Colonic mucosa (tissue), 4 donors: Measurements from ENCODE around the gene UBE2D3. TPM values are rescaled to one million over a fixed set of nuclear protein-coding genes. Genes with fewer than 3 reads are reported as not detected.

Experiments
- DNase-seq: peaks from one replicate; pipeline ENCODE4 v3.0.0-alpha.2; 2020
- H3K27ac ChIP-seq: fragments of 200-600 bp; one replicate; pipeline ENCODE4 v1.8.0; 2021
- H3K27me3 ChIP-seq: fragments of 200-600 bp; one replicate; pipeline ENCODE4 v1.8.0; 2021
- H3K36me3 ChIP-seq: fragments of 200-600 bp; one replicate; pipeline ENCODE4 v1.8.0; 2021
- H3K4me1 ChIP-seq: fragments of 200-600 bp; one replicate; pipeline ENCODE4 v1.8.0; 2021; ENCODE audit warnings: mild to moderate bottlenecking
- H3K4me3 ChIP-seq: fragments of 200-600 bp; one replicate; pipeline ENCODE4 v1.8.0; 2021
- H3K9ac ChIP-seq, 2 donors: one replicate each; pipeline ENCODE4 v1.7.0; 2013; ENCODE audit warnings: control low read depth in 2 of 2, low read depth in 2 of 2, low read length in 2 of 2
- H3K9me3 ChIP-seq: fragments of 200-600 bp; one replicate; pipeline ENCODE4 v1.8.0; 2021
- intact Hi-C: fragments of 100-400 bp; cut with DNase I; formaldehyde crosslinking; loops from one replicate; pipeline ENCODE4 v1.14.1; 2022
- total RNA-seq, 2 donors: library from RNA; stranded (reverse); fragmentation: NEBNext Ultra II Directional in 1 of 2; extraction: Animal tissue kit (Norgen Biotek cat#: 25700) in 1 of 2; gene quantifications; one replicate each; pipeline ENCODE4 v1.2.1, GENCODE V29; 2021
- TF ChIP-seq, protein P1 (sequence below): fragments of 200-600 bp; IDR thresholded peaks from one replicate; pipeline ENCODE4 v1.8.0; 2022; ENCODE audit warnings: antibody characterized with exemption, mild to moderate bottlenecking
- donor health status: healthy.
- donor health status: DM: no; HTN: no; CAD: no.
- donor health status: DM: no; HTN: no; CAD: no.

UBE2D3 gene
- total RNA-seq = 100 to 1,000 TPM; 290 to 346 TPM

DNA sequence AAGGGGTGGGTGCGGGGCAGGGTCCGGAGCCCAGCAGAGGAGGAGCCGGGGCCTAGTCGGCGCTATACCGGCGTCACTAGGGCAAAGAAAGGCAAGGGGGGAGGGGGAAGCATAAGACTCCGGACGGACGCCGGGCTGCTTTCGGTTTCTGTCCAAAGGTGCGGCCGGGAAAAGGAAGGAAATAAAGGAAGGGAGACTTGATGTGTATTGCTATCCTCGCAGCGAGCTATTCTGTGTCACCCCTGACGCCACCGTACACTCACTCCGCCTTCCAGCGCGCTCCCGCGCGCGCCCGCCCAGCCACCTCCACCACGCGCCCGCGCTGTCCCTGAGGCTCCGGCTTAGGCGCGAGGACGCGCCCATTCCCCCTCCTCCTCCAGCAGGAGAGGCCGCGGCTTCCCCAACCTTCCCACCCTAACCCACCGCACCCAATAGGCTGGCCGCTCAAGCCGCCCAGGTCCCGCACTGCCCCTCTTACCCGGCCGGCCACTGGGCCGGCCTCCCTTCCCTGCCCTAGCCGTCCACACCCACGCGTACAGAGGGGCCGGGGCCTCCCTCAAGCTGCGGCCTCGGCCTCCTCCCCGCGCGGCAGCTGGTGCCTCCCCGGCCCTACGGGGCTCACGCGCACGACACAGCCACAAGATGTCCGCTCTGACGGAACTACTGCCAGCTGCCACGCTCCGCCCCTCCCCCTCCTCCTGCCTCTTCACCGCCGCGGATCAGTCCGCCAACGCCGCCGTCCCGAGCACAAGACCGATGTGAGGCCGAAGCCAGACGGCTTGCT, at the start of gene UBE2D3:
Gene UBE2D3 (minus strand): TSS at position 662 of the 784 bp plus-strand sequence. CDS start 1,043 bp downstream, outside the sequence.
- intact Hi-C loops = loop anchor here (5.0 to 10.0 kb wide), 2 partner anchors 40 to 392 kb away; partner anchors contain the start of gene CISD2

DNA sequence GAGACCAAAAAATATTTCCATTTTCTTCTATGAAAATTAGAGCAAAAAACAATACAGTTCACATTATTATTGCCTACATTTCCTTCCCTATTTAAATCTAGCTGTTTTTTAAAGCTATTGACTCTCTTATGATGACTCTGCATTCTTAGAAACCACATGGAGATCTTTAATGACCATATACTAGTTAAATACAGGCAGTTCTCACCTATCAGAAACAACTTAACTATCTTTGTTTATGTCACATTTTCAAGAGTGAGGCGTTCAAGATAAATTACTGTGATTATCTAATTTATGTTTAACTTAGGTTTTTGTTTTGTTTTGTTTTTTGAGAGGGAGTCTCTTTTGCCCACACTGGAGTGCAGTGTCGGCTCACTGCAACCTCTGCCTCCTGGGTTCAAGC, 44.4 kb upstream of the UBE2D3 start:
- no peaks in the 10 kb centered on the region for H3K27me3 ChIP-seq
- DNase-seq = no peak
- intact Hi-C loops = no loop called here
- H3K36me3 ChIP-seq = no peaks in the 10 kb centered on the region
- H3K9me3 ChIP-seq = no peaks in the 10 kb centered on the region
- H3K27ac ChIP-seq = no peak overlapping the region
- no peaks in the 10 kb centered on the region for H3K4me1 ChIP-seq
- TF ChIP-seq, protein P1, sequence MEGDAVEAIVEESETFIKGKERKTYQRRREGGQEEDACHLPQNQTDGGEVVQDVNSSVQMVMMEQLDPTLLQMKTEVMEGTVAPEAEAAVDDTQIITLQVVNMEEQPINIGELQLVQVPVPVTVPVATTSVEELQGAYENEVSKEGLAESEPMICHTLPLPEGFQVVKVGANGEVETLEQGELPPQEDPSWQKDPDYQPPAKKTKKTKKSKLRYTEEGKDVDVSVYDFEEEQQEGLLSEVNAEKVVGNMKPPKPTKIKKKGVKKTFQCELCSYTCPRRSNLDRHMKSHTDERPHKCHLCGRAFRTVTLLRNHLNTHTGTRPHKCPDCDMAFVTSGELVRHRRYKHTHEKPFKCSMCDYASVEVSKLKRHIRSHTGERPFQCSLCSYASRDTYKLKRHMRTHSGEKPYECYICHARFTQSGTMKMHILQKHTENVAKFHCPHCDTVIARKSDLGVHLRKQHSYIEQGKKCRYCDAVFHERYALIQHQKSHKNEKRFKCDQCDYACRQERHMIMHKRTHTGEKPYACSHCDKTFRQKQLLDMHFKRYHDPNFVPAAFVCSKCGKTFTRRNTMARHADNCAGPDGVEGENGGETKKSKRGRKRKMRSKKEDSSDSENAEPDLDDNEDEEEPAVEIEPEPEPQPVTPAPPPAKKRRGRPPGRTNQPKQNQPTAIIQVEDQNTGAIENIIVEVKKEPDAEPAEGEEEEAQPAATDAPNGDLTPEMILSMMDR = no peak
- no peak overlapping the region for H3K9ac ChIP-seq
- H3K4me3 ChIP-seq = no peak overlapping the region

More for the DNA sequence above, at the start of gene UBE2D3:
- Histone ChIP-seq H3K27me3 (no peaks in the 10 kb centered on the region), H3K27ac (peak within 1 kb of the TSS; percentile 100), H3K4me3 (peak within 1 kb of the TSS; percentile 82), H3K9me3 (no peaks in the 10 kb centered on the region), H3K36me3 (no peaks in the 10 kb centered on the region), H3K4me1 (peaks cover 5% of the 10 kb centered on the region), H3K9ac (peak within 1 kb of the TSS; percentile 87 to 99)
- TF ChIP-seq, protein P1 = no peak
- peak; percentile 90 for DNase-seq

DNA sequence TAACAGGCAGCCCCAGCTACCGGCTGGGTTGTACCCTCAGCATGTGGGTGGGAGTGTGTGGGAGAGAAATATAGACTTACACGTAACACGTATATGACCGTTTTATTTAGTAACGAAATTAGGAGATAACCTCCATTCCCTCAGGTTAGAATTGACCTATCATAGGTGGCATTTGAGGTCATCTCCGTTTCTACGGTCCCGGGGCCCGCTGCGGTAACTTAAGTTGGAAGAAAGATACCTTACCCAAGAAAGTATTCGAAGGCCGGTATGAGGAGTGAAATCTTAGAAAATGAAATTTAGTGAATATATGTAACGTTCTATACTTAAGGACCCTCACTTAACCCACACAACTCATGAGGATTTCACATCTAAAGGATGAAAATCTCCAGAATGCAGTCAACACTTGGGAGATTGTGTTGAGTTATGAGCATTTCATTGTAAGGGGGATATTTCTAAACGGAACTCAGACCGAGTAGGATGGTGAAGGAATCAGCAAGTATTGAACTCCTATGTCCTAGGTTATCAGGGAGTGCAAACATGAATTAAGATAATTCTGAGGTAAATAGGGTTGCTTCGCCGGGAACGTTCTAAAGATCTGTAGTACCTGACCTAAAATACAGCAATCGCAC, 42.3 kb upstream of the UBE2D3 start:
- Histone ChIP-seq H3K9me3 (no peaks in the 10 kb centered on the region), H3K9ac (peak overlapping the region; percentile 72 to 75), H3K4me1 (no peaks in the 10 kb centered on the region), H3K36me3 (no peaks in the 10 kb centered on the region), H3K4me3 (peak overlapping the region; percentile 52), H3K27ac (peak overlapping the region; percentile 97), H3K27me3 (no peaks in the 10 kb centered on the region)
- peak; percentile 29 for DNase-seq
- intact Hi-C loops = loop anchor here (5.0 kb wide), 1 partner anchor 42 kb away; the partner anchor contains the start of gene UBE2D3
- TF ChIP-seq, protein P1 = no peak

DNA sequence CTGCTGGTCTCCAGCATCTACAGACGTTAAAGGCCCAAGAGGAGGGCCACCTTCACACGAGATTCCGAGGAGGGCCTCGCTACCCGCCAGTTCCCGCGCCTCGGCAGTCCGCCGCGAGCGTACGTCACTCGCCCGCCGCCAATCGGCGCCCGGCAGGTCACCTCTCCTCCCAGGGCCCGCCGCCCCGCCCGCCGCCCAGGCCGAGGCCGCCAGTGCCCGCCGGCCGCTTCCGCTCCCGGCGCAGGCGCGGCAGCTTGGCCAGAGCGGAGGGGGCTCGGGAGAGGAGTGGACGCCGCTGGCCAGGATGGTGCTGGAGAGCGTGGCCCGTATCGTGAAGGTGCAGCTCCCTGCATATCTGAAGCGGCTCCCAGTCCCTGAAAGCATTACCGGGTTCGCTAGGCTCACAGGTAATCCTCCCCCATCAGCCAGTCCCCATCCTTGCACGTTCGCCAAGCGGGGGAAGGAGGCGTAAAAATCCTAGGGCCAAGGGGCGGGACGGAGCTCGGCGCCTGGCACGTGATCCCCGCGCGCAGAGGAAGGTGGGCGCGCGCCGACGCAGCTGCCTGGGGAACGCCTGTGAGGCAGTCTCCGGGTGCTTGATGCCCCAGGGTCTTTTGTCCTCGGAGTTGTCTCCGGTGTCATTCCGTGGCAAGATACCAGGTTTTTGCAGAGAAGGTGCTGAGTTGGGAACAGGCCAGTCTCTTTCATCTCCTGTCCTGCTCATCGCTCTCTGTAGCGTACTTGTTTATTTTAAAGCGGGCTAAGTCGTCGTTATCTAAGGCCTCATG, 41.6 kb upstream of the UBE2D3 start, which contains the start of gene CISD2:
Gene CISD2 (plus strand): TSS at position 212 of the 788 bp plus-strand sequence. CDS start 93 bp downstream, at position 305.
- TF ChIP-seq, protein P1 = no peak
- intact Hi-C loops = loop anchor here (5.0 kb wide), 1 partner anchor 42 kb away; the partner anchor contains the start of gene UBE2D3
- H3K36me3 ChIP-seq = no peaks in the 10 kb centered on the region
- no peaks in the 10 kb centered on the region for H3K4me1 ChIP-seq
- no peaks in the 10 kb centered on the region for H3K9me3 ChIP-seq
- DNase-seq = peak; percentile 93
- peak within 1 kb of the TSS; percentile 97 for H3K27ac ChIP-seq
- peak within 1 kb of the TSS; percentile 52 for H3K4me3 ChIP-seq
- no peaks in the 10 kb centered on the region for H3K27me3 ChIP-seq
- H3K9ac ChIP-seq = peak within 1 kb of the TSS; percentile 72 to 75
